Measurements from ENCODE around the gene ARTN.

DNA sequence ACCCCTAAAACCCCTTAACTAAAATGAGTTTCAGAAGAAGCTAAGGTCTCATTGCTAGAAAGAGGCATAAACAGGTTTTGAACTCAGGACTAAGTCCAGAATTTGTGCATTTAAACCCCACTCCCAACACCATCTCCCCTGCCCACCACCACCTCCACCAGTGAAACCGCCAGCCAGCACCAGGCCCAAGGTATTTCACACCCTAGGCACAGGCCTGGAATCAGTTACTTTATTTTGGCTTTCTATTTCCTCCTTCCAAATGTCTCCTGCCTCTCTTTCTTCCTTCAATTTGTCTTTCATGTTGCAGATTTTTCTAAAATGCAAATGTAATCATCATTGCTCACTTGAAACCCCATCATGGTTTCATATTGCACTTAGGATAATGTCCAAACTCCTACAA lies 11.3 kb downstream of the ARTN start:
- TF ChIP-seq, protein P1, sequence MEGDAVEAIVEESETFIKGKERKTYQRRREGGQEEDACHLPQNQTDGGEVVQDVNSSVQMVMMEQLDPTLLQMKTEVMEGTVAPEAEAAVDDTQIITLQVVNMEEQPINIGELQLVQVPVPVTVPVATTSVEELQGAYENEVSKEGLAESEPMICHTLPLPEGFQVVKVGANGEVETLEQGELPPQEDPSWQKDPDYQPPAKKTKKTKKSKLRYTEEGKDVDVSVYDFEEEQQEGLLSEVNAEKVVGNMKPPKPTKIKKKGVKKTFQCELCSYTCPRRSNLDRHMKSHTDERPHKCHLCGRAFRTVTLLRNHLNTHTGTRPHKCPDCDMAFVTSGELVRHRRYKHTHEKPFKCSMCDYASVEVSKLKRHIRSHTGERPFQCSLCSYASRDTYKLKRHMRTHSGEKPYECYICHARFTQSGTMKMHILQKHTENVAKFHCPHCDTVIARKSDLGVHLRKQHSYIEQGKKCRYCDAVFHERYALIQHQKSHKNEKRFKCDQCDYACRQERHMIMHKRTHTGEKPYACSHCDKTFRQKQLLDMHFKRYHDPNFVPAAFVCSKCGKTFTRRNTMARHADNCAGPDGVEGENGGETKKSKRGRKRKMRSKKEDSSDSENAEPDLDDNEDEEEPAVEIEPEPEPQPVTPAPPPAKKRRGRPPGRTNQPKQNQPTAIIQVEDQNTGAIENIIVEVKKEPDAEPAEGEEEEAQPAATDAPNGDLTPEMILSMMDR (conservative IDR thresholded peaks at IDR 0.05; ENCODE audit: low read depth, low read length) = no peak
- no peak for TF ChIP-seq EZH2 (IDR thresholded peaks at IDR 0.05; ENCODE audit: low read length, unreplicated experiment)

Data from PC-3 (cell line).